ENCODE data around the gene USP3.
"Not testable (repeated sequence)": the region's sequence is repeated elsewhere in the genome, so short reads cannot be mapped to it uniquely, and the experiment has no call there.

The USP3 gene

DNA sequence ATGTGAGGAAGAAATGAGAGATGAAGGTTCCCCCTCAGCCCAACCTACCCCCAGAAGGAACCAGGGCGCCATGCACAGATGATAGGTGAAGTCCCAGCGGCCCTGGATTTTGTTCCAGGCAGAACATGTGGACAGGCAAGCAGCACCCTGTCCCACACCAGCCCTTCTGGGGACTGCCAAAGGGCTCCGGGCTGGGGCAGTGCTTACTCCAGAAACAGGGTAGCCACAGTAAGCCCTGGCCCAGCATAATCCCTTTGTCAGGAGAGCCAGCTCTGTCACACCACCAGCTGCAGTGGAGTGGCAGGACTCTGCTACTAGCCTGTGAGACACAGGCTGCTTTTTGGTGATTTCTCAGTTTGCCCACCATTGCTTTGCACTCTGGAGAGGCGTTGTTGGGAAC lies 99.1 kb downstream of the USP3 start:
- no peak overlapping the region for H3K4me3 Mint-ChIP-seq

DNA sequence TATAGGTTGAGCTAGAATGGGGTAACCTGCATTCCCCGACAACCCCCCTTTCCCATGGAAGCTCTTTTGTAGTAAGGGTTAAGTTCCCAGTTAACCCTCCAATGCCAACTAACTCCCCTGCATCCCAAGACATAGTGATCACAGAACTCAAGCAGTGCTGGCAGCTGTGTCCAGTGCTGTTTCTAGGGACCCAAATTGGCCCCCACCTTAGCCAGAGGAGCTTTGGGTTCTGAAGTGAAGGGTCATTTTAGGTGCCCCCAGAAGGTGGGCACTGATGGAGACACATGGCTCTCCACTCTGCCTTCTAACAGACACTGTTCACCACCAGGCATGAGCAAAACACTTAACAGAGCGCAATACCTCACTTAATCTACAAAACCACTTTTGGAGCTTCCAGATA lies 99.9 kb downstream of the USP3 start:
- peak overlapping the region; percentile 91 for H3K27ac Mint-ChIP-seq
- ATAC-seq = no peak

More for the DNA sequence above, 99.1 kb downstream of the USP3 start:
- ATAC-seq (no peak), DNase-seq (ENCODE audit: low spot score in 2 of 2) (no peak)
- H3K27ac Mint-ChIP-seq = no peak overlapping the region
- H3K36me3 Mint-ChIP-seq = peaks cover 33% of the 10 kb centered on the region
- H3K4me1 Mint-ChIP-seq = peaks cover 46% of the 10 kb centered on the region
- H3K9me3 Mint-ChIP-seq = no peaks in the 10 kb centered on the region

GRCh38 chr15:63605036-63605435 lies 100.6 kb downstream of the USP3 start:
- peaks cover 43% of the 10 kb centered on the region for H3K4me1 Mint-ChIP-seq
- no peaks in the 10 kb centered on the region for H3K9me3 Mint-ChIP-seq
- H3K36me3 Mint-ChIP-seq = peaks cover 47% of the 10 kb centered on the region
- DNase-seq (ENCODE audit: low spot score in 2 of 2) = no peak
- H3K4me3 Mint-ChIP-seq = no peak overlapping the region
- no peak for ATAC-seq
- H3K27ac Mint-ChIP-seq = peak overlapping the region; percentile 91

More for the DNA sequence above, 99.9 kb downstream of the USP3 start:
- Mint-ChIP-seq H3K4me1 (peaks cover 43% of the 10 kb centered on the region), H3K36me3 (peaks cover 41% of the 10 kb centered on the region), H3K9me3 (no peaks in the 10 kb centered on the region), H3K4me3 (no peak overlapping the region)
- no peak for DNase-seq (ENCODE audit: low spot score in 2 of 2)

DNA sequence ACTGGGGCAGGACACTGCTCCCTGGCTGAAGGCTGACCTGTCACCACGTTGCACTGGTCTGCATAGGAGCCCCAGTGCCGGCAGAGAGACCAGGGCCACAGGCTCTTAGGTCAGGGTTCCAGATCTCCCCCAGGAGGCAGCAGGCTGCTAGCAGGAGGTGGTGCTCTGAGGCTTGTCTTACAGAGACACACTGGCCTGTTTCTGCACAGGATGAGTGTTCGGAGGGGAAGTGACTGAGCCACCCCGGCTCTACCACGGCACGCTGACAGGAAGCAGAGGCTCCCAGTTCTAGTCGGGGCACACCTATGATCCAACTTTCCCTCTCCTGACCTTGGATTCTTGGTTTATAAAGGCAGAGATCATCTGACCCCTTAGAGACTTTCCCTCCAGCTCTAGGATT lies 101.4 kb downstream of the USP3 start:
- peaks cover 50% of the 10 kb centered on the region for H3K4me1 Mint-ChIP-seq
- peak overlapping the region; percentile 91 for H3K27ac Mint-ChIP-seq
- ATAC-seq = peak; percentile 82
- H3K36me3 Mint-ChIP-seq = peaks cover 47% of the 10 kb centered on the region
- peak in 1 of 2 donors; percentile 74 for DNase-seq (ENCODE audit: low spot score in 2 of 2)
- H3K4me3 Mint-ChIP-seq = peak overlapping the region; percentile 32
- H3K9me3 Mint-ChIP-seq = no peaks in the 10 kb centered on the region

- Mint-ChIP-seq H3K27ac (peak overlapping the region; percentile 91), H3K9me3 (no peaks in the 10 kb centered on the region), H3K4me3 (peak overlapping the region; percentile 32), H3K36me3 (peaks cover 46% of the 10 kb centered on the region), H3K4me1 (peaks cover 54% of the 10 kb centered on the region)
- DNase-seq (ENCODE audit: low spot score in 2 of 2) (no peak), ATAC-seq (no peak)
Observed at GRCh38 chr15:63606308-63606707, 101.9 kb downstream of the USP3 start.

- H3K9me3 Mint-ChIP-seq = no peaks in the 10 kb centered on the region
- H3K27ac Mint-ChIP-seq = no peak overlapping the region
- peaks cover 38% of the 10 kb centered on the region for H3K4me1 Mint-ChIP-seq
- ATAC-seq (no peak), DNase-seq (ENCODE audit: low spot score in 2 of 2) (no peak)
- H3K4me3 Mint-ChIP-seq = no peak overlapping the region
- H3K36me3 Mint-ChIP-seq = peaks cover 53% of the 10 kb centered on the region
Observed at GRCh38 chr15:63608989-63609388, 104.6 kb downstream of the USP3 start.

DNA sequence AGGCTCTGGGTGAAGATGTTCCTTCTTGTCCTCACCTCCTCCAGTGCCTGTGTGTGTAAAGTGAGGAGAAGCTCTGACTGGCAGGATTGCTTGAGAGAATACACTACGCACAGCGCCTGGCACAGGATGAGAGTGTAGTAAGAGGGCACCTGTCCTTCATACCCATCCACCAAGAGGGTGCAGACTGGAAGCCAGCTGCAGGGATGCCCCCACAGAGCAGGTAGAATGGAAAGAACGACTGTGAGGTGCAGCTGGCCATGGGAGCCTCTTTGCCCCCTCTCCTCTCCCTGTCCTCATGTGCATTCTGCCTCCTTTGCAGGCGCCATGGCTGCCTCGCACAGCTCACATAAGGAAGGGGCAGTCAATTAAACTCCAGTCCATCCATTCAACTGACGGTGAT lies 105.1 kb downstream of the USP3 start:
- no peak overlapping the region for H3K4me3 Mint-ChIP-seq
- no peaks in the 10 kb centered on the region for H3K9me3 Mint-ChIP-seq
- H3K27ac Mint-ChIP-seq = no peak overlapping the region
- no peak for DNase-seq (ENCODE audit: low spot score in 2 of 2)
- H3K4me1 Mint-ChIP-seq = peaks cover 38% of the 10 kb centered on the region
- H3K36me3 Mint-ChIP-seq = peaks cover 54% of the 10 kb centered on the region
- ATAC-seq = no peak

DNA sequence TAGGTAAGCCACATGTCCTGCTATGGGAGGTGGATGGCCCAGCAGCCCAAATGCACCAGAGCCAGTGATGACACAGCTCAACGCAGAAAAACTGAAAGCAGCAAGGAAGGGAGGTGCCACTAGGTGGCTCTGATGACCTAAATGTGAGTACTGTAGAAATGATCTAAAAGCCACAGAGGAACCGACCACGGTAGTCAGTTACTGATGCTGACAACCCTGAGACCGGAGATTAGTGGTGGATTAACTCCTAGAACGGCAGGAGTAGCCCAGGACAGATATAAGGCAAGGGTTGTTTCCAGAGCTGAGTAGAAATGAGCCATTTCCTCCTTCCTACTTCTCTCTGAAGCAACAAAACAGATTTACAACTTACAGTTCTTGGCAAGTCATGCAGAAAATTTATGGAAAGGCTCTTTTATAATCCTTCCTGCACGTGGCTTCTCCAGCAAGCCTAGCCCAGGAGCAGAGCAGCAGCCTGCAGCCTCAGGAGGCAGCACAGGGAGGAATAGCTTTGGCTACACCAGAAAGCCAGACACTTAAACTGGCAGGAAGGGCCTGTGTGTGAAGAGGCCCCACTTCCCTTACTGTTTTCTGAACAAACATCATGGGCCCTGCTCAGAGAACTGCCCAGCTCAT lies 105.9 kb downstream of the USP3 start:
- DNase-seq (ENCODE audit: low spot score in 2 of 2) (peak; percentile 52 to 86), ATAC-seq (peak; percentile 90)
- Mint-ChIP-seq H3K9me3 (no peaks in the 10 kb centered on the region), H3K4me1 (peaks cover 34% of the 10 kb centered on the region), H3K4me3 (peak overlapping the region; percentile 24), H3K36me3 (peaks cover 63% of the 10 kb centered on the region), H3K27ac (peak overlapping the region; percentile 93)

DNA sequence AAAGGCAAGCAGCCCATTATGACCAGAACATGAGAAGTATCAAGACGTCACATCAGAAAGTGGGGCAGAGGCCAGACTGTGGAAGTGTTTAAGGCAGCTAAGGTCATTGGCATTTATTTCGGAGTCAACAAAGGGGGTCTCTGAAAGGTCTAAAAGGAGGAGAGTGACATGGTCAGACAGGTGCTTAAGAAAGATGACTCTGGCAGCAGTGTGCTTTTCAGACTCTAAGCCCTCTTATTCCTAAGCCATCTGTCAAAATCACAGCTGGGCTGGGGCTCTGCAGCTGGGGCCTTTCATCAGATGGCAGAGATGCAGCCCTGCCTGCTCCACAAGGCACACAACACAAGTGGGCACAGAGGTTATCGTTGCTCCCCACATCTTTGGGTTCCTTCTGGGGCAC lies 106.8 kb downstream of the USP3 start:
- Mint-ChIP-seq H3K4me1 (peaks cover 25% of the 10 kb centered on the region), H3K4me3 (no peak overlapping the region), H3K36me3 (peaks cover 71% of the 10 kb centered on the region), H3K9me3 (no peaks in the 10 kb centered on the region), H3K27ac (peak overlapping the region; percentile 93)
- DNase-seq (ENCODE audit: low spot score in 2 of 2) (no peak), ATAC-seq (no peak)

GRCh38 chr15:63612300-63612699 lies 107.9 kb downstream of the USP3 start:
- Mint-ChIP-seq H3K9me3 (no peaks in the 10 kb centered on the region), H3K4me3 (no peak overlapping the region), H3K36me3 (peaks cover 74% of the 10 kb centered on the region), H3K4me1 (peaks cover 21% of the 10 kb centered on the region), H3K27ac (peak overlapping the region; percentile 93)
- ATAC-seq (no peak), DNase-seq (ENCODE audit: low spot score in 2 of 2) (no peak)

DNA sequence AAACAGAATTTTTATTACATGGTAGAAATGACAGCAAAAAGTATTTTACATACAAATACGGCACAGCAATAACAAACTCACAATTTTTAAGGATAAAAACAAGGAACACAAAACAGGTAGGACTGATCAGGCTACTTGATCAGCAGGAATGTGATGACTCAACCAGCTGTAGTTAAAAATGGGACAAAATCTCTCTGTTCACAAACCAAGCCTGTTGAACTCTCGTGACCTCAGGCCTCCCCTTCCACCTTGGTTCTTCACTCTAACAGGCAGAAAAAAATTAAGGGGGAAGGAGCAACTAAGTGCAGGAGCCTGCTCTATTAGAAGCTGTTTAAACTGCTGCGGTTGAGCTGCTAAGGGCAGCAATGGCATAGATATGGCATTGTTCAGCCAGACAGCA lies 111.5 kb downstream of the USP3 start:
- Mint-ChIP-seq H3K9me3 (no peaks in the 10 kb centered on the region), H3K36me3 (peaks cover 37% of the 10 kb centered on the region), H3K4me1 (peaks cover 2% of the 10 kb centered on the region), H3K27ac (no peak overlapping the region), H3K4me3 (no peak overlapping the region)
- ATAC-seq = no peak
- no peak for DNase-seq (ENCODE audit: low spot score in 2 of 2)

DNA sequence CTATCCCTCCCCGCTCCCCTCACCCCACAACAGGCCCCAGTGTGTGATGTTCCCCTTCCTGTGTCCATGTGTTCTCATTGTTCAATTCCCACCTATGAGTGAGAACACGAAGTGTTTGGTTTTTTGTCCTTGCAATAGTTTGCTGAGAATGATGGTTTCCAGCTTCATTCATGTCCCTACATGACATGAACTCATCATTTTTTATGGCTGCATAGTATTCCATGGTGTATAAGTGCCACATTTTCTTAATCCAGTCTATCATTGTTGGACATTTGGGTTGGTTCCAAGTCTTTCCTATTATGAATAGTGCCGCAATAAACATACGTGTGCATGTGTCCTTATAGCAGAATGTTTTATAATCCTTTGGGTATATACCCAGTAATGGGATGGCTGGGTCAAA lies 112.8 kb downstream of the USP3 start:
- H3K9me3 Mint-ChIP-seq; H3K4me1 Mint-ChIP-seq; DNase-seq (ENCODE audit: low spot score in 2 of 2); ATAC-seq; H3K27ac Mint-ChIP-seq; H3K4me3 Mint-ChIP-seq: not testable (repeated sequence)
- peaks cover 38% of the 10 kb centered on the region for H3K36me3 Mint-ChIP-seq

DNA sequence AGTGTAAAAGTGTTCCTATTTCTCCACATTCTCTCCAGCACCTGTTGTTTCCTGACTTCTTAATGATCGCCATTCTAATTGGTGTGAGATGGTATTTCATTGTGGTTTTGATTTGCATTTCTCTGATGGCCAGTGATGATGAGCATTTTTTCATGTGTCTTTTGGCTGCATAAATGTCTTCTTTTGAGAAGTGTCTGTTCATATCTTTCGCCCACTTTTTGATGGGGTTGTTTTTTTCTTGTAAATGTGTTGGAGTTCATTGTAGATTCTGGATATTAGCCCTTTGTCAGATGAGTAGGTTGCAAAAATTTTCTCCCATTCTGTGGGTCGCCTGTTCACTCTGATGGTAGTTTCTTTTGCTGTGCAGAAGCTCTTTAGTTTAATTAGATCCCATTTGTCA lies 113.2 kb downstream of the USP3 start:
- H3K36me3 Mint-ChIP-seq = peaks cover 38% of the 10 kb centered on the region
- not testable (repeated sequence) for H3K27ac Mint-ChIP-seq; H3K9me3 Mint-ChIP-seq; ATAC-seq; H3K4me3 Mint-ChIP-seq; DNase-seq (ENCODE audit: low spot score in 2 of 2); H3K4me1 Mint-ChIP-seq

GRCh38 chr15:63620760-63621159 lies 116.4 kb downstream of the USP3 start:
- ATAC-seq; H3K9me3 Mint-ChIP-seq; H3K4me1 Mint-ChIP-seq; DNase-seq (ENCODE audit: low spot score in 2 of 2); H3K4me3 Mint-ChIP-seq; H3K27ac Mint-ChIP-seq: not testable (repeated sequence)
- H3K36me3 Mint-ChIP-seq = peaks cover 55% of the 10 kb centered on the region

DNA sequence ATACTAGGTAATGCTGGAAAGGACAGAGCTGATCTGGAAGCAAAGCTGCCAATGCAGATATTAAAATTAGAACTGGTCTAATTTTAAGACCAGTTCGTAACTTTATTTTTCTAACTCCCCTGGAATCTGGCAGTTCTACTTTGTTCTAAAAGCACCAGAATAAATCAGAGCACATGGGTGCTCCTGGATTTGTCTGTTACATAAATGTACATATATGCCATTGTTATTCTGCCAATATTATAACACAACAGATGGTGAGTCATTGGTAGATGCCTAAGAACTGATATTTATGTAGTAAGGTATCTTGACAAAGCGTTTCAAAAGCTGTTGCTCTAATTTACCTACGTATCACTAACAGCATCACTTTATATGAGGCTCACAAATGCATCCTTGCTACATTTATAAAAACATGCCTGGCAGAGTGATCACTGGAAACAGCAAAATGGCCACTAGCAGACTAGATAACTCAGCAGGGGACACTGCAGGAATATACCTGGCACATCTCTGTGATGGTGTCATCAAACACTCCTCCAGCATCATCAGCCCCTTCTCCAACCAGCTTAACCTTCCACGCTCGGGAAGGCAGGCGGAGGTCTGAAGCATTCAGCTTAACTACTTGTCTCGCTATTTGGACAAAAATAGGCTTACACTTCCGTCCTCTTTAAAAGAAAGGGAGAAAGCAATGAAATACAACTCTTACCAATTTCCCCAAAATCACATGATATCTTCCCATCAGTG lies 119.0 kb downstream of the USP3 start:
- H3K36me3 Mint-ChIP-seq = peaks cover 74% of the 10 kb centered on the region
- no peak overlapping the region for H3K4me3 Mint-ChIP-seq
- no peak for DNase-seq (ENCODE audit: low spot score in 2 of 2)
- H3K27ac Mint-ChIP-seq = no peak overlapping the region
- no peak for ATAC-seq
- H3K4me1 Mint-ChIP-seq = no peaks in the 10 kb centered on the region
- no peaks in the 10 kb centered on the region for H3K9me3 Mint-ChIP-seq

DNA sequence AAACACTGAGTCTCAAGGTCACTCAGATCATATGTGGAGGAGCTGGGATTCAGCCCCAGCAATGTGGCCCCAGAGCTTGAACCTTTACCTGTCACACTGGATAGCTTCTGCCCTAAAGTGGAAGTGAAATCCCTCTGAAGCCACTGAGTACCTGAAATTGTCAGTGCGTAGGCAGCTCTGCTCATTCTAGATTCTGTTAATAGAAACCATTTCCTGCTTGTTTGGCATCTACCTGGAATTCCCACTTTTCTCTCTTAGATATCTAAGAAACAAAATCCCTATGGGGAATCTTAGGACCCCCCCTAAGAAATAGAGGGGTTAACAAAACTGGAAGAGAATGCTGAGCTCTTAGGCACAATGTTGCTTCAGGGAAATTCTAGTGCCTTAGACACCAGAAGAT lies 122.6 kb downstream of the USP3 start:
- H3K4me1 Mint-ChIP-seq = no peaks in the 10 kb centered on the region
- no peaks in the 10 kb centered on the region for H3K9me3 Mint-ChIP-seq
- H3K4me3 Mint-ChIP-seq = no peak overlapping the region
- peak overlapping the region; percentile 17 for H3K27ac Mint-ChIP-seq
- DNase-seq (ENCODE audit: low spot score in 2 of 2) (no peak), ATAC-seq (no peak)
- peaks cover 100% of the 10 kb centered on the region for H3K36me3 Mint-ChIP-seq
